Measurements from ENCODE around the gene RWDD2A. TPM values are rescaled to one million over a fixed set of nuclear protein-coding genes. Genes with fewer than 3 reads are reported as not detected.

The RWDD2A gene
- total and polyA plus RNA-seq, 2 donors: 3.4 to 4.9 TPM

DNA sequence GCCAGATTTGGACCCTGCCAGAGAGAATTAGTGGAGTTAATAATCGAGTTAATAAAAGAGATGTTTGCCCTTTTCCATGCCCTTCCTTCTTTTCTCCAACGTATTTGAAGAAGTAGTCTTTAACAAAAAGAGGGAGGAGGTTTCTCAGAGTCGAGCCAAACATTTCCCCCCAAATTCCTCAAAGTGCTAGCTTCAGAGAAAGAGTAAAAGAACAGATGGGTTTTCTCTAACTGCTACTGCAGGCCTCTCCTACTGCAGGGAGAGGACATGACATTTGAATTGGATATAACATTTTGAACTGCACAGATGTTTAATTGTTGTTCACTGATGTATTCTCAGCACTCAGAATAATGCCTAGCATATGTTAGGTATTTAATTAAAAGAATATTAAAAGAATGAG, 25.5 kb downstream of the RWDD2A start:
- WGBS: 40% methylated on average over 3 of the region's 3 CpGs

DNA sequence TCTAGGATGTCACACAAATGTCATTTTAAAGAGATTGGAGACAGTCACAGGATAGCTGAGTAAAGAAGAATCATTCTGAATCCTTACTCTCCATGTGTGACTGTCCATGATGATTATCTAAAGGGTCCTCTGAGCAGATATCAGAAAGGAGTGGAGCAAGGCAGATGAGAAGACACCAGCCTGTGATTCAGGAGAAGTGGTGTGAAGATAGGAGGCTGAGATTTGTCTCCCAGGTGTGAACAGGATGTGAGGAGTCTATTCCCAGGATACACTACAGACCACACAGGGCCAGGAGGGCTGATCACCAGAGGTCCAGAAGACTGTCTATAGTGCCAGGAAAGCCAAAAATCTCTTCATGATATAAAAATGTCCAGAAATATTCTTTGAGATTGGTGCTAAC, 27.0 kb downstream of the RWDD2A start:
- H3K4me3 ChIP-seq (ENCODE audit: low read depth, low read length): no peak overlapping the region
- H3K27ac ChIP-seq (ENCODE audit: low read depth): no peak overlapping the region
- no peaks in the 10 kb centered on the region for H3K4me1 ChIP-seq (ENCODE audit: insufficient read depth)
- no peak for DNase-seq (ENCODE audit: extremely low spot score)
- H3K36me3 ChIP-seq (ENCODE audit: insufficient read depth): no peaks in the 10 kb centered on the region

More for the DNA sequence above, 25.5 kb downstream of the RWDD2A start:
- H3K4me3 ChIP-seq (ENCODE audit: low read depth, low read length): no peak overlapping the region
- no peaks in the 10 kb centered on the region for H3K4me1 ChIP-seq (ENCODE audit: insufficient read depth)
- H3K27ac ChIP-seq (ENCODE audit: low read depth): no peak overlapping the region
- DNase-seq (ENCODE audit: extremely low spot score): no peak
- no peaks in the 10 kb centered on the region for H3K36me3 ChIP-seq (ENCODE audit: insufficient read depth)

DNA sequence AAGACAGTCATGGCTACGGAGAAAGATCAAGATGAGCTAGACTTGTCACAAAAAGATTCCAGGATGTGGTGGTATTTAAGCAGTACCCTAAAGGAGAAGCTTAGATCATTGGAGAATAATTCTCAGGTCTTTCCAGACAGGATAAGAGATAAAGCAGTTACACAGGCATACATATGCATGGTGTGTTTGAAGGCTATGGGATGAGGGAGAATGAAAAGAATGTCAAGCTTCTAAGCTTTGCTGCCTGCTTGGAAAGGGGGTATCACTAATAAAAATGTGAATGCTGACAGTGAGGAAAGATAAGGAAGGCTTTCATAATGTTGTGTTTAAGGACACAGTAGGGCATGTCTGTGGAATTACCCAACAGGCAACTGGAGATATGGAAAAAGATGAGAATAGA, 28.1 kb downstream of the RWDD2A start:
- no peak overlapping the region for H3K4me3 ChIP-seq (ENCODE audit: low read depth, low read length)
- H3K36me3 ChIP-seq (ENCODE audit: insufficient read depth): no peaks in the 10 kb centered on the region
- 63% methylated on average over 1 of the region's 1 CpG for WGBS
- no peaks in the 10 kb centered on the region for H3K4me1 ChIP-seq (ENCODE audit: insufficient read depth)
- no peak overlapping the region for H3K27ac ChIP-seq (ENCODE audit: low read depth)
- DNase-seq (ENCODE audit: extremely low spot score): no peak

DNA sequence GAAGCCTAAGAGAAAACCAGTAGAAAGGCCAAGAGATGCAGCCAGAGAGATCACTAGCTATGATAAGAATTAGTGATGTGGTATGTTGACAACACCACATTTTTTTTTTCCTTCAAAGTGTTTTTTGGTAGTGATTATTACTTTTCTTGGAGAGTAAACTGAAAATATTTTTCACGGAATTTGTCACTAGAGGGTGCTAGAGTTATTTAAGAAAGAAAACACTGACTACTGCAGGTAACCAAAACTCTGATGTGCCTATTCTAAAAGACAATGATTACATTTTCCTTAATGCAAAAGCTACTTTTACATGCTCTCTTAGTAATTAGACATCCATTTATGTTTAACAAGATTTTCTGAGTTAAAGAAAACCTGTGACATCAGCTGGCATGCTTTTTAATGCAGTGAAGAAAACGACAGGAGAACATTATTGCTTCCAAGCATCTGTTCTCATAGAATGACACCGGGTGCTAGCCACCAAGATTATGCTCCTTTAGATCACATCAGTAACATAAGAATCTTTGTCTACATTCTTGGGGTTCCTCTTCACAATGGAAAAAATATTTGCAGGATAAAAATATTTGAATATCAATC, 28.8 kb downstream of the RWDD2A start:
- Histone ChIP-seq H3K4me1 (ENCODE audit: insufficient read depth) (no peaks in the 10 kb centered on the region), H3K27ac (ENCODE audit: low read depth) (no peak overlapping the region), H3K36me3 (ENCODE audit: insufficient read depth) (no peaks in the 10 kb centered on the region), H3K4me3 (ENCODE audit: low read depth, low read length) (no peak overlapping the region)
- 24% methylated on average over 3 of the region's 3 CpGs for WGBS
- no peak for DNase-seq (ENCODE audit: extremely low spot score)

DNA sequence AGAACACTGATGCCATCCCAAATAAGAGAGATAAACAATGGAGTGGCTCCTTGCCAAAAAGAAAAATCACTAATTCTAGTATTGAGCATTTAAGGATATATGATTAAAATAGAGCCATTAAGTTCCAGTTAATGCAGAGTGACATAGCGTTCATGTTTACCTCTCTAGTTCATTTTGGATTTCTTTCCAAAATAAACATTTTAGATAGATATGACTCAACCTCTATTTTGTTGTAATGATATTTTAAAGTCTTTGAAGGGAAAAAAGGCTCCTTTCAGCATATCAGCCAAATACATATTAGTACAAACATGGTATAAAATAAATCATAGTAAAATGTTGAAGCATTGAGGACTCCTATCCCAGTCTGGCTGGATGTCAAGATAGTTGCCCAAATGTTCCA, 33.4 kb downstream of the RWDD2A start:
- no peaks in the 10 kb centered on the region for H3K4me1 ChIP-seq (ENCODE audit: insufficient read depth)
- no peak for DNase-seq (ENCODE audit: extremely low spot score)
- H3K36me3 ChIP-seq (ENCODE audit: insufficient read depth): no peaks in the 10 kb centered on the region
- H3K27ac ChIP-seq (ENCODE audit: low read depth): no peak overlapping the region
- 38% methylated on average over 1 of the region's 1 CpG for WGBS
- no peak overlapping the region for H3K4me3 ChIP-seq (ENCODE audit: low read depth, low read length)

DNA sequence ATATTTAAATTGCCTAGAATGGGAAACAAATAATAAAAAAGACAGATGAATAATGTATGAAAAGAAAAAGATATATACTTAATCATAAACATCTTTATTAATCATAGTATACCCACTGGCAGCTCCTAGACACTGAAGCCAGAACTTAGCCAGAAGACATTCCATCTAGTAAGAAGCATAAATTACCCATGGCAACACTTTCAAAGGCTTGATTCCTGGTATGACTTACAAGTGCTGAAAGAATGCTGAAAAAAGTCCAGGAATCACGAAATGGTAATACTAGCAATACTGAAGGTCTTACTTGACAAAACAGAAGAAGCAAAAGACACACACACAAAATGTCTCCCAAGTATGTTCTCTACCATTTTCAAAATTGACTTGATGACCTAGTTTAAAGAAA, 38.0 kb downstream of the RWDD2A start:
- H3K4me3 ChIP-seq (ENCODE audit: low read depth, low read length): no peak overlapping the region
- 36% methylated on average over 1 of the region's 1 CpG for WGBS
- DNase-seq (ENCODE audit: extremely low spot score): no peak
- H3K4me1 ChIP-seq (ENCODE audit: insufficient read depth): no peaks in the 10 kb centered on the region
- H3K27ac ChIP-seq (ENCODE audit: low read depth): no peak overlapping the region
- H3K36me3 ChIP-seq (ENCODE audit: insufficient read depth): no peaks in the 10 kb centered on the region

DNA sequence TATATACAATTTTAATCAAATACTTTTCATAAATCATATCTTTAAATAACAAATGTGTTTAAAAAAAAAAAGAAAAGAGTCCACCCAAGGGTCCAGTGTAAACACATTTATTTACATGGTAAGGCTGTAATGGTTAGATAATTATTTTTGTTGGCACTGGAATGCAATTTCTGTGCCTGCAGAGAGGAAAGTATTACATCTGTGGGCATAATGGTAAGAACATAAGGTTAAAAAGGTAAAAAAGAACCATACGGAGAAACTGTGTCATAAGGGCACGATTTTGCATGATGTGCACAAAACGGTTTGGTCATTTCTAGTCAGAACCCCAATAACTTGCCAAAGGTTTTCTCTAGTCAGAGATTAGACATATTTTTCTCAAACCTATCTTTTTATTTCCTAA, 54.3 kb downstream of the RWDD2A start:
- H3K4me3 ChIP-seq (ENCODE audit: low read depth, low read length): no peak overlapping the region
- DNase-seq (ENCODE audit: extremely low spot score): no peak
- no peak overlapping the region for H3K27ac ChIP-seq (ENCODE audit: low read depth)
- WGBS: 88% methylated on average over 3 of the region's 3 CpGs
- peaks cover 2% of the 10 kb centered on the region for H3K36me3 ChIP-seq (ENCODE audit: insufficient read depth)
- no peaks in the 10 kb centered on the region for H3K4me1 ChIP-seq (ENCODE audit: insufficient read depth)

Other genes starting within 250 kb of the RWDD2A start
- 17.3 TPM for gene UBE3D, start 127.5 kb upstream of the RWDD2A start, total RNA-seq
- 4.0 TPM for gene UBE3D, start 127.5 kb upstream of the RWDD2A start, polyA plus RNA-seq
- gene DOP1A, start 125.7 kb upstream of the RWDD2A start, total RNA-seq: 72.4 TPM
- 9.9 TPM for gene DOP1A, start 125.7 kb upstream of the RWDD2A start, polyA plus RNA-seq
- gene PGM3, start 92 bp upstream of the RWDD2A start, total RNA-seq: 109 TPM
- gene PGM3, start 92 bp upstream of the RWDD2A start, polyA plus RNA-seq: 9.2 TPM
- gene ME1, start 237.7 kb downstream of the RWDD2A start, total RNA-seq: 12.3 TPM
- gene ME1, start 237.7 kb downstream of the RWDD2A start, polyA plus RNA-seq: 23.4 TPM